M059J (cell line): Measurements from ENCODE around the gene MTRF1L. TPM values are rescaled to one million over a fixed set of nuclear protein-coding genes. Genes with fewer than 3 reads are reported as not detected.
A peak's percentile ranks its signal among the peaks of the same experiment; 100 is the strongest.

Experiments used
- DNase-seq: peaks from one replicate; pipeline ENCODE4 v3.0.0-alpha.2; 2012; ENCODE audit warnings: low read depth
- total RNA-seq: library from RNA; depleted of rRNA; stranded (reverse); fragments of >200 nt; shearing (Covaris generic); gene quantifications from 2 replicates; pipeline ENCODE4 v1.2.3, GENCODE V29; 2014; rRNA removed

Gene MTRF1L
- 20.4 and 27.3 TPM in 2 replicates for total RNA-seq

- peak; percentile 99 for DNase-seq
These were observed at the start of gene MTRF1L for GRCh38 chr6:153002613-153003365. Gene MTRF1L, minus strand, starts transcription at chr6:153002709. Its CDS starts 24 bp downstream, at chr6:153002685.

GRCh38 chr6:153051801-153052200 is 49.3 kb upstream of the MTRF1L start:
- DNase-seq: no peak

- DNase-seq: no peak
These were observed 46.1 kb upstream of the MTRF1L start for GRCh38 chr6:153048631-153049030.

GRCh38 chr6:153047386-153047785 is 44.9 kb upstream of the MTRF1L start:
- no peak for DNase-seq

- DNase-seq: no peak
These were observed 42.8 kb upstream of the MTRF1L start for GRCh38 chr6:153045271-153045670.

- no peak for DNase-seq
These were observed 41.8 kb upstream of the MTRF1L start for GRCh38 chr6:153044295-153044694.

GRCh38 chr6:153043719-153044118 is 41.2 kb upstream of the MTRF1L start:
- DNase-seq: no peak

- DNase-seq: peak; percentile 73
These were observed 36.0 kb upstream of the MTRF1L start for GRCh38 chr6:153038378-153039057.

- no peak for DNase-seq
These were observed 31.6 kb upstream of the MTRF1L start for GRCh38 chr6:153034139-153034538.

- peak; percentile 55 for DNase-seq
These were observed 29.9 kb upstream of the MTRF1L start for GRCh38 chr6:153032255-153032882.

GRCh38 chr6:153031335-153031955 is 28.9 kb upstream of the MTRF1L start:
- DNase-seq: peak; percentile 53

- no peak for DNase-seq
These were observed 26.5 kb upstream of the MTRF1L start for GRCh38 chr6:153028963-153029362.

- DNase-seq: no peak
These were observed 25.8 kb upstream of the MTRF1L start for GRCh38 chr6:153028286-153028685.

GRCh38 chr6:153027480-153027879 is 25.0 kb upstream of the MTRF1L start:
- DNase-seq: no peak

- DNase-seq: no peak
These were observed 22.2 kb upstream of the MTRF1L start for GRCh38 chr6:153024709-153025017.

GRCh38 chr6:153023977-153024708 is 21.6 kb upstream of the MTRF1L start:
- peak; percentile 66 for DNase-seq

GRCh38 chr6:153018355-153018754 is 15.8 kb upstream of the MTRF1L start:
- DNase-seq: no peak

- no peak for DNase-seq
These were observed 14.3 kb upstream of the MTRF1L start for GRCh38 chr6:153016846-153017245.

- peak; percentile 35 for DNase-seq
These were observed 12.7 kb upstream of the MTRF1L start for GRCh38 chr6:153015094-153015640.

GRCh38 chr6:153013438-153013837 is 10.9 kb upstream of the MTRF1L start:
- no peak for DNase-seq

- no peak for DNase-seq
These were observed 10.3 kb upstream of the MTRF1L start for GRCh38 chr6:153012856-153013255.

GRCh38 chr6:153003366-153003690 is 819 bp upstream of the MTRF1L start:
- DNase-seq: no peak
